ENCODE measurements around the gene THEM5.

THEM5 gene

GRCh38 chr1:151849126-151849525 is 4.4 kb downstream of the THEM5 start:
- ChIA-PET CTCF (interaction anchor here (0.9 to 1.7 kb wide), 4 partner anchors 9 to 28 kb away, joined by 3 read pairs; no protein-coding TSS in a partner anchor), POLR2A (no interaction called here)
- no peak for DNase-seq (ENCODE audit: extremely low spot score)
- TF ChIP-seq, protein P1, sequence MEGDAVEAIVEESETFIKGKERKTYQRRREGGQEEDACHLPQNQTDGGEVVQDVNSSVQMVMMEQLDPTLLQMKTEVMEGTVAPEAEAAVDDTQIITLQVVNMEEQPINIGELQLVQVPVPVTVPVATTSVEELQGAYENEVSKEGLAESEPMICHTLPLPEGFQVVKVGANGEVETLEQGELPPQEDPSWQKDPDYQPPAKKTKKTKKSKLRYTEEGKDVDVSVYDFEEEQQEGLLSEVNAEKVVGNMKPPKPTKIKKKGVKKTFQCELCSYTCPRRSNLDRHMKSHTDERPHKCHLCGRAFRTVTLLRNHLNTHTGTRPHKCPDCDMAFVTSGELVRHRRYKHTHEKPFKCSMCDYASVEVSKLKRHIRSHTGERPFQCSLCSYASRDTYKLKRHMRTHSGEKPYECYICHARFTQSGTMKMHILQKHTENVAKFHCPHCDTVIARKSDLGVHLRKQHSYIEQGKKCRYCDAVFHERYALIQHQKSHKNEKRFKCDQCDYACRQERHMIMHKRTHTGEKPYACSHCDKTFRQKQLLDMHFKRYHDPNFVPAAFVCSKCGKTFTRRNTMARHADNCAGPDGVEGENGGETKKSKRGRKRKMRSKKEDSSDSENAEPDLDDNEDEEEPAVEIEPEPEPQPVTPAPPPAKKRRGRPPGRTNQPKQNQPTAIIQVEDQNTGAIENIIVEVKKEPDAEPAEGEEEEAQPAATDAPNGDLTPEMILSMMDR (IDR thresholded peaks at IDR 0.05; ENCODE audit: control extremely low read depth, extremely low read depth, low read depth, missing control alignments): no peak

GRCh38 chr1:151847867-151848596 is 5.5 kb downstream of the THEM5 start:
- ChIA-PET CTCF (interaction anchor here (1.1 to 1.4 kb wide), 3 partner anchors 10 to 26 kb away, joined by 3 to 5 read pairs (median 4); no protein-coding TSS in a partner anchor), POLR2A (no interaction called here)
- DNase-seq (ENCODE audit: extremely low spot score): no peak
- TF ChIP-seq, protein P1 (IDR thresholded peaks at IDR 0.05; ENCODE audit: control extremely low read depth, extremely low read depth, low read depth, missing control alignments): no peak

DNA sequence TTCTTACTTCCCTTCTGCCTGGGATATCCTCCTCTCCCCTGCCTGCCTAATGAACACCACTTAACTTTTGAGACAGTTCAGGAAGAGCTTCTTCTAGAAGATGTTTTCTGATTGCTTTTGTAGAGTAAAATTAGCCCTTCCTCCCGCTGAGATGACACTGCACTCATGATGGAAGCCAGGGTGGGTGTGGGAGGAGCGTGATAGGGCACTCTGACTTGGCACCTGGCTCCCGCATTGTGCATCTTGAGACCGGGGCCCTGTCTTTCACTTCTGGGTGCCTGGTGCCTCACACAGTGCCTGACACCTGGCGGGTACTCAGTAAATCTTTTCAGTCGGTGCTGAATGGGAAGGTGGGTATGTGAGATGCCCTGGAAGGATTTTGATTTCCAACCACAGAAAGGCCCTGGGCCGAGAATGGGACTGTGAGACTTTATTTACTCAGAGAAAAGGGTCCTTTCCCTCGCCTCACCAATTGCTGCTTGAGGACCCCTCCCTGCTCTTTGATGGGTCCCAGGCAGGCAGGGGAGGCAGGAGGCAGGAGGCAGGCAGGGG is 6.8 kb downstream of the THEM5 start:
- no peak for DNase-seq (ENCODE audit: extremely low spot score)
- POLR2A ChIA-PET: no interaction called here
- CTCF ChIA-PET: interaction anchor here (1.3 kb wide), 1 partner anchor 11 kb away, joined by 5 read pairs; no protein-coding TSS in a partner anchor
- TF ChIP-seq, protein P1 (IDR thresholded peaks at IDR 0.05; ENCODE audit: control extremely low read depth, extremely low read depth, low read depth, missing control alignments): no peak

GRCh38 chr1:151846062-151846568 is 7.4 kb downstream of the THEM5 start:
- DNase-seq (ENCODE audit: extremely low spot score): no peak
- TF ChIP-seq, protein P1 (IDR thresholded peaks at IDR 0.05; ENCODE audit: control extremely low read depth, extremely low read depth, low read depth, missing control alignments): no peak
- POLR2A ChIA-PET: no interaction called here
- CTCF ChIA-PET: interaction anchor here (1.3 kb wide), 1 partner anchor 11 kb away, joined by 5 read pairs; no protein-coding TSS in a partner anchor

DNA sequence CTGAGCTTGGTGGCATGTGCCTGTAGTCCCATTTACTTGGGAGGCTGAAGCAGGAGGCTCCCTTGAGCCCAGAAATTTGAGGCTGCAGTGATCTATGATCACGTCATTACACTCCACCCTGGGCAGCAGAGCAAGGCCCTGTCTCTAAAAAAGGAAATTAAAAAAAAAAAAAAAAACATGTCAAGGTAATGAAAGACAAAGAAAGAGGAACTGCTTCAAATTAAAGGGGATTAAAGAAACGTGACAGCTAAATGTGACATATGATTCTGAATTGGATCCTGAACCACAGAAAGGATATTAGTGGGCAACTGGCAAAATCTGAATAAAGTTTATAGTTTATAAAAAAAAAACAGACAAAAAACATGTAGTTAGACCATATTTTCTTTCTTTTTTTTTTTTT is 10.1 kb downstream of the THEM5 start:
- CTCF ChIA-PET: interaction anchor here (1.2 to 2.6 kb wide), 2 partner anchors 10 to 250 kb away, joined by 4 to 6 read pairs; partner anchors contain the start of gene THEM5
- no peak for DNase-seq (ENCODE audit: extremely low spot score)
- POLR2A ChIA-PET: no interaction called here
- TF ChIP-seq, protein P1 (IDR thresholded peaks at IDR 0.05; ENCODE audit: control extremely low read depth, extremely low read depth, low read depth, missing control alignments): no peak

- DNase-seq (ENCODE audit: extremely low spot score): no peak
- TF ChIP-seq, protein P1 (IDR thresholded peaks at IDR 0.05; ENCODE audit: control extremely low read depth, extremely low read depth, low read depth, missing control alignments): no peak
- ChIA-PET CTCF (no interaction called here), POLR2A (interaction anchor here (0.6 kb wide), 1 partner anchor 30 kb away, joined by 9 read pairs; no protein-coding TSS in a partner anchor)
Observed at GRCh38 chr1:151841141-151841540, 12.4 kb downstream of the THEM5 start.

Measured in GM10248 (cell line).